MM.1S (cell line): ENCODE measurements around the gene EPS8L2.

Experiments
- DNase-seq: peaks from one replicate; pipeline ENCODE4 v3.0.0-alpha.2; 2015
- H2AFZ ChIP-seq: fragments of 300-600 bp; sonication (generic); 2 replicates; pipeline ENCODE4 v1.6.0; 2016; ENCODE audit warnings: antibody characterized with exemption, low read length
- H3F3A ChIP-seq: fragments of 300-600 bp; sonication (generic); 2 replicates; pipeline ENCODE4 v1.6.1; 2016; ENCODE audit warnings: mild to moderate bottlenecking, antibody characterized with exemption, low read length, moderate library complexity, mixed read lengths; ENCODE audit not compliant: insufficient read depth
- H3K27ac ChIP-seq: fragments of 300-600 bp; sonication (generic); 2 replicates; pipeline ENCODE4 v1.5.1; 2016; ENCODE audit warnings: mild to moderate bottlenecking, low read length
- H3K27me3 ChIP-seq: fragments of 300-600 bp; sonication (generic); replicated peaks from 2 replicates; pipeline ENCODE4 v1.6.0; 2016; ENCODE audit warnings: low read length; ENCODE audit not compliant: insufficient read depth
- H3K36me3 ChIP-seq: fragments of 300-600 bp; sonication (generic); replicated peaks from 2 replicates; pipeline ENCODE4 v1.6.1; 2016; ENCODE audit warnings: mild to moderate bottlenecking, low read length, mixed read lengths; ENCODE audit not compliant: insufficient read depth
- H3K4me1 ChIP-seq: fragments of 300-600 bp; sonication (generic); 2 replicates; pipeline ENCODE4 v1.6.1; 2016; ENCODE audit warnings: low read length, mixed read lengths
- H3K4me2 ChIP-seq: fragments of 300-600 bp; sonication (generic); 2 replicates; pipeline ENCODE4 v1.6.0; 2016; ENCODE audit warnings: low read depth, low read length
- H3K4me3 ChIP-seq: fragments of 300-600 bp; sonication (generic); 2 replicates; pipeline ENCODE4 v1.5.1; 2016; ENCODE audit warnings: low read length, mixed read lengths
- H3K79me2 ChIP-seq: fragments of 300-600 bp; sonication (generic); 2 replicates; pipeline ENCODE4 v1.6.1; 2016; ENCODE audit warnings: mixed run types, low read length, mixed read lengths
- H3K9ac ChIP-seq: fragments of 300-600 bp; sonication (generic); 2 replicates; pipeline ENCODE4 v1.6.1; 2016; ENCODE audit warnings: low read length, mixed read lengths
- H3K9me2 ChIP-seq: fragments of 300-600 bp; sonication (generic); replicated peaks from 2 replicates; pipeline ENCODE4 v1.6.1; 2016; ENCODE audit warnings: mild to moderate bottlenecking, low read length, mixed read lengths; ENCODE audit not compliant: insufficient read depth
- H3K9me3 ChIP-seq: fragments of 300-600 bp; sonication (generic); replicated peaks from 2 replicates; pipeline ENCODE4 v1.6.1; 2016; ENCODE audit warnings: mild to moderate bottlenecking, low read length, mixed read lengths; ENCODE audit not compliant: insufficient read depth
- H4K20me1 ChIP-seq: fragments of 300-600 bp; sonication (generic); 2 replicates; pipeline ENCODE4 v1.6.1; 2016; ENCODE audit warnings: mild to moderate bottlenecking, low read length, moderate library complexity, mixed read lengths; ENCODE audit not compliant: insufficient read depth
- EZH2 ChIP-seq: fragments of 300-600 bp; sonication (generic); optimal IDR thresholded peaks from 2 replicates; pipeline ENCODE3; 2017; ENCODE audit warnings: low read depth, mild to moderate bottlenecking, antibody characterized with exemption, low read length, mixed read lengths
- EZH2phosphoT487 ChIP-seq: fragments of 300-600 bp; sonication (generic); IDR thresholded peaks from 2 replicates; pipeline ENCODE4 v1.6.1; 2018; ENCODE audit warnings: antibody characterized with exemption, low read length
- TF ChIP-seq, protein P1 (sequence below): fragments of 300-600 bp; sonication (generic); IDR thresholded peaks from 2 replicates; pipeline ENCODE4 v1.5.1; 2016; ENCODE audit warnings: antibody characterized with exemption, low read length, mixed read lengths

EPS8L2 gene

DNA sequence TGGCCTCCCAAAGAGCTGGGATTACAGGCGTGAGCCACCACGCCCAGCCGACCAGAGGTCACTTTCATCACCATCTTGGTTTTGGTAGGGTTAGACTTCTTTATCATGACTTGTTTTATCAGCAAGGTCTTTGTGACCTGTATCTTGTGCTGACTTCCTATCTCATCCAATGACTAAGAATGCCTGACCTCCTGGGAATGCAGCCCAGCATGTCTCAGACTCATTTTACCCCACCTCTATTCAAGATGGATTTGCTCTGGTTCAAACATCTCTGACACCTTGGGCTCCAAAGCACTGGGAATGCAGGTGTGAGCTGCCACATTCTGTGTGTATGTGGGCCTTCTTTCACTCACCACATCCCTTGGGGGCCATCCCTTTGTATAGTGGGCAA lies 36.1 kb downstream of the EPS8L2 start:
- Histone ChIP-seq H3K9me2 (no peaks in the 10 kb centered on the region), H3K27ac (no peak overlapping the region), H3K4me1 (no peaks in the 10 kb centered on the region), H3K4me3 (no peak overlapping the region), H2AFZ (no peak overlapping the region), H3K27me3 (peaks cover 10% of the 10 kb centered on the region; the same call in 1 of the 2 replicates), H3K9ac (no peak overlapping the region), H3K4me2 (no peak overlapping the region), H3K9me3 (no peaks in the 10 kb centered on the region), H3K79me2 (no peaks in the 10 kb centered on the region), H4K20me1 (no peaks in the 10 kb centered on the region), H3F3A (peaks cover 9% of the 10 kb centered on the region), H3K36me3 (no peaks in the 10 kb centered on the region)
- TF ChIP-seq EZH2 (no peak), EZH2phosphoT487 (no peak)
- TF ChIP-seq, protein P1, sequence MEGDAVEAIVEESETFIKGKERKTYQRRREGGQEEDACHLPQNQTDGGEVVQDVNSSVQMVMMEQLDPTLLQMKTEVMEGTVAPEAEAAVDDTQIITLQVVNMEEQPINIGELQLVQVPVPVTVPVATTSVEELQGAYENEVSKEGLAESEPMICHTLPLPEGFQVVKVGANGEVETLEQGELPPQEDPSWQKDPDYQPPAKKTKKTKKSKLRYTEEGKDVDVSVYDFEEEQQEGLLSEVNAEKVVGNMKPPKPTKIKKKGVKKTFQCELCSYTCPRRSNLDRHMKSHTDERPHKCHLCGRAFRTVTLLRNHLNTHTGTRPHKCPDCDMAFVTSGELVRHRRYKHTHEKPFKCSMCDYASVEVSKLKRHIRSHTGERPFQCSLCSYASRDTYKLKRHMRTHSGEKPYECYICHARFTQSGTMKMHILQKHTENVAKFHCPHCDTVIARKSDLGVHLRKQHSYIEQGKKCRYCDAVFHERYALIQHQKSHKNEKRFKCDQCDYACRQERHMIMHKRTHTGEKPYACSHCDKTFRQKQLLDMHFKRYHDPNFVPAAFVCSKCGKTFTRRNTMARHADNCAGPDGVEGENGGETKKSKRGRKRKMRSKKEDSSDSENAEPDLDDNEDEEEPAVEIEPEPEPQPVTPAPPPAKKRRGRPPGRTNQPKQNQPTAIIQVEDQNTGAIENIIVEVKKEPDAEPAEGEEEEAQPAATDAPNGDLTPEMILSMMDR, result no peak
- DNase-seq, result no peak

GRCh38 chr11:742571-743201 lies 36.7 kb downstream of the EPS8L2 start:
- no peak for DNase-seq
- Histone ChIP-seq H3K9me2 (no peaks in the 10 kb centered on the region), H3K79me2 (peaks cover 5% of the 10 kb centered on the region), H3K9me3 (no peaks in the 10 kb centered on the region), H3K27me3 (peaks cover 5% of the 10 kb centered on the region; the same call in 1 of the 2 replicates), H2AFZ (no peak overlapping the region), H3K36me3 (no peaks in the 10 kb centered on the region), H3K27ac (no peak overlapping the region), H4K20me1 (no peaks in the 10 kb centered on the region), H3K4me1 (no peaks in the 10 kb centered on the region), H3K9ac (no peak overlapping the region), H3K4me2 (no peak overlapping the region), H3K4me3 (no peak overlapping the region), H3F3A (peaks cover 9% of the 10 kb centered on the region)
- TF ChIP-seq EZH2, result no peak
- no peak for TF ChIP-seq EZH2phosphoT487
- TF ChIP-seq, protein P1, result no peak

DNA sequence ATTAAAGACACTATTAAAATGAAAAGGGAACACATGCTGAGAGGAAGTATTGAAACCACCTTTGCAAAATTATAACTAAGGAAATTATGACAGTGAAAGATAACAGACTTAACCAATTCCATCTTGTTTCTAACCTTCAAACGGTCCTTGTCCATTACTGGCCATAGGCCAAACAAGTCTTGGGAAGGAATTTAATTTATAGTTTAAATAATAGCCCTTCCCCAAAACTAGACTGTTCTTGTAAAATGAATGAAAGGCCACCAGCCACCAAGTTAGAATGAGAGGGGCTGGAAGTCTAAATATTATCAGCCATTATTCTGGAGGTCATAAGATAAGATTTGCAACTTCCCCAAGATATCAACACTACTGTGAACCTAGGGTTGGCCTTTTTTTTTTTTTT lies 39.4 kb downstream of the EPS8L2 start:
- no peak overlapping the region for H3K4me2 ChIP-seq
- H3K4me1 ChIP-seq, result no peaks in the 10 kb centered on the region
- peaks cover 32% of the 10 kb centered on the region for H3K79me2 ChIP-seq
- no peak overlapping the region for H3K4me3 ChIP-seq
- no peak for DNase-seq
- no peaks in the 10 kb centered on the region for H4K20me1 ChIP-seq
- no peak overlapping the region for H3K9ac ChIP-seq
- no peak overlapping the region for H2AFZ ChIP-seq
- H3K9me3 ChIP-seq, result no peaks in the 10 kb centered on the region
- H3F3A ChIP-seq, result peaks cover 13% of the 10 kb centered on the region
- H3K36me3 ChIP-seq, result no peaks in the 10 kb centered on the region
- H3K27me3 ChIP-seq, result no peaks in the 10 kb centered on the region
- H3K9me2 ChIP-seq, result no peaks in the 10 kb centered on the region
- no peak overlapping the region for H3K27ac ChIP-seq
- TF ChIP-seq EZH2phosphoT487 (no peak), EZH2 (no peak)
- TF ChIP-seq, protein P1, result no peak
